Hematopoietic multipotent progenitor cell (in vitro differentiated cells): ENCODE data around the gene DNMT3A. TPM values are rescaled to one million over a fixed set of nuclear protein-coding genes. Genes with fewer than 3 reads are reported as not detected.

Experiments used
- DNase-seq, 3 donors: peaks; one replicate each; pipeline ENCODE4 v3.0.0-alpha.2; 2011 to 2015; ENCODE audit warnings: low read depth in 2 of 3, low spot score in 2 of 3
- total RNA-seq: library from RNA; depleted of rRNA; stranded (reverse); fragments of >200 nt; gene quantifications from one replicate; pipeline ENCODE4 v1.2.3, GENCODE V29; 2012

The DNMT3A gene
- total RNA-seq, 1 donor, result 80.0 TPM

GRCh38 chr2:25308599-25308998 lies 33.1 kb downstream of the DNMT3A start:
- no peak for DNase-seq

GRCh38 chr2:25307949-25308557 lies 33.7 kb downstream of the DNMT3A start:
- no peak for DNase-seq

GRCh38 chr2:25306777-25307368 lies 34.9 kb downstream of the DNMT3A start:
- DNase-seq, result no peak

- no peak for DNase-seq
Observed at GRCh38 chr2:25305775-25306174, 36.0 kb downstream of the DNMT3A start.

GRCh38 chr2:25304826-25305596 lies 36.7 kb downstream of the DNMT3A start:
- no peak for DNase-seq

GRCh38 chr2:25304321-25304720 lies 37.4 kb downstream of the DNMT3A start:
- no peak for DNase-seq

- no peak for DNase-seq
Observed at GRCh38 chr2:25303633-25304236, 38.0 kb downstream of the DNMT3A start.

GRCh38 chr2:25302758-25303375 lies 38.9 kb downstream of the DNMT3A start:
- DNase-seq, result no peak

GRCh38 chr2:25301453-25302352 lies 40.0 kb downstream of the DNMT3A start:
- peak in 2 of 3 donors; percentile 78 to 83 for DNase-seq

- no peak for DNase-seq
Observed at GRCh38 chr2:25300001-25300400, 41.7 kb downstream of the DNMT3A start.

GRCh38 chr2:25298776-25299431 lies 42.8 kb downstream of the DNMT3A start:
- no peak for DNase-seq

- no peak for DNase-seq
Observed at GRCh38 chr2:25297738-25298137, 44.0 kb downstream of the DNMT3A start.

- DNase-seq, result no peak
Observed at GRCh38 chr2:25295621-25296020, 46.1 kb downstream of the DNMT3A start.

- peak in 2 of 3 donors; percentile 78 to 80 for DNase-seq
Observed at GRCh38 chr2:25294573-25295462, 46.9 kb downstream of the DNMT3A start.

- no peak for DNase-seq
Observed at GRCh38 chr2:25293958-25294562, 47.7 kb downstream of the DNMT3A start.

- DNase-seq, result no peak
Observed at GRCh38 chr2:25293145-25293544, 48.6 kb downstream of the DNMT3A start.

GRCh38 chr2:25292408-25292807 lies 49.3 kb downstream of the DNMT3A start:
- DNase-seq, result no peak
